HG02763 (cell line): ENCODE data around the gene ADCYAP1.

ENCODE experiments used
- ATAC-seq: cut with Tn5 transposase; IDR thresholded peaks from one replicate; pipeline ENCODE4 v1.9.1; 2021; ENCODE audit warnings: mild to moderate bottlenecking, moderate library complexity; ENCODE audit not compliant: unreplicated experiment

Gene ADCYAP1

DNA sequence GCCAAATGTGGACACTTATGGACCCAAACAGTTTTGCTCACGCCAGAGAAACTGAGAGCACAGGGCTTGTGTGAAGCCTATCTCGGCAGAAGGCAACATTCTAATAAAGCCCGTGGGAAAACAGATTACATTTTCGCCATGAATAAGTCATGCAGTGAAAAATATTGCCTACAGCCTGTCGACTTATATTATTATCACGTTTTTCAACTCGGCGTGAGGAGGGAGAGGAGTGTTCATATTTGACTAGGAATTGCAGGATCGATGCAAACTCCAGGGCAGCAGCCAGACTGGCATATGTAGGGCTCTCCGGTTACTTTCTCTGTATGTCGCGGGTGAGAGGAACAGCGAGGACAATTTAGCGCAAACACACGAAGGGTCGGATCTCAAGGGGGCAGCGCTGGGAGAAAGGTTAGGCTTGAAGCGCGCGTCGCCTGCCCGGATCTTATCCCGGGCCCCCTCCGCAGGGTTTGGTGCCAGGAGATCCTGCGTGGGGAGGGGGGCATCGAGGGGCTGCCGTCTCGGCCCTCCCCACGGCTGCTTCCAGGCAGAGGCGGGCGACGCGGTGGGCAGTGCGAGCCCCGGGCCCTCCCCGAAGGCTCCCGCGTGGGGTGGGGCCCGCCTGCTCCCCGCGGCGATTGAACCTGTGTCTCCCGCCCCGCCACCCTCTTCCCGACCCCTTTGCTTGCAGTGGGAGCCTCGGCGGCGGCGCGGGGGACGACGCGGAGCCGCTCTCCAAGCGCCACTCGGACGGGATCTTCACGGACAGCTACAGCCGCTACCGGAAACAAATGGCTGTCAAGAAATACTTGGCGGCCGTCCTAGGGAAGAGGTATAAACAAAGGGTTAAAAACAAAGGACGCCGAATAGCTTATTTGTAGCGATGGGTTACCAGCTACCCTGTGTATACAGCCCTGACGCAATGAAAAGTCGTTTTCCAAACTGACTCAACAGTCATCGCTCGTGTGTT is 4.4 kb downstream of the ADCYAP1 start:
- ATAC-seq = no peak

GRCh38 chr18:910247-910646 is 5.6 kb downstream of the ADCYAP1 start:
- ATAC-seq = no peak

GRCh38 chr18:911025-911424 is 6.4 kb downstream of the ADCYAP1 start:
- ATAC-seq = no peak

DNA sequence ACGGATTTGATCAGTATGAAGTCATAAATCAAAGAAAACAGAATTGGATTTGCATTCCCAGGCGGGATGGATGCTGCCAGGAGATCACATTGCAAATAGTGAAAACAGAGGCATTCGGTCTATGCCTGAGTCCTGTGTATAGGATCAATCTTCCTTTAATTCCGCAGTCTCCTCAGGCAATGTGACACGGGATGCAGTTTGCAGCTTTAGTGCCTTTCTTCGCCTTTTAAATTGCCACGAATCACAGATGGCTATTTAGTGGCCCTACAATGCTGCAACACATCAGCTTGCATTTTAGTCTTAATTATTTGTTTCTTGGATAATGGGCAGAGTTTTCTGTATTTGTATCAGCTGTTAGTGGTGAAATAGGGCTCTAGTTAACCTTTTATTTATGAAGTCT is 6.8 kb downstream of the ADCYAP1 start:
- ATAC-seq = no peak

DNA sequence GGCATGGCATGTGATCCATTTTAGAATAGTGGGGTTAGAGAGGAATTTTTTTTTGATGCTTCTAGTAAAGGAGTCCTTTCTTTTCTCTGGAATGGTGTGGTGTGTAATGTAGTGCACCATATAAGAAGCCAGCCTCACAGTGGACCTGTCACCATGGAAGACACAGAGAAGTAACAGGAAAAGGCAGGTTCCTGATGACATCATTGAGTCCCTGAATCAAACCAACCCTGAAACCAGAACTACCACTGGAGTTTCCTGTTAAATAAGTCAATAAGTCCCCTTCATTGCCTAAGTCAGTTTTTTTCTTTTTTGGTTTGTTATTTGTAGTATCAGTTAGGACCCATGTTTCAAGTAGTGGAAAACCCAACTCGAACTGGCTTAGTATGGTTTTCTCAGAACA is 11.9 kb downstream of the ADCYAP1 start:
- ATAC-seq = no peak

DNA sequence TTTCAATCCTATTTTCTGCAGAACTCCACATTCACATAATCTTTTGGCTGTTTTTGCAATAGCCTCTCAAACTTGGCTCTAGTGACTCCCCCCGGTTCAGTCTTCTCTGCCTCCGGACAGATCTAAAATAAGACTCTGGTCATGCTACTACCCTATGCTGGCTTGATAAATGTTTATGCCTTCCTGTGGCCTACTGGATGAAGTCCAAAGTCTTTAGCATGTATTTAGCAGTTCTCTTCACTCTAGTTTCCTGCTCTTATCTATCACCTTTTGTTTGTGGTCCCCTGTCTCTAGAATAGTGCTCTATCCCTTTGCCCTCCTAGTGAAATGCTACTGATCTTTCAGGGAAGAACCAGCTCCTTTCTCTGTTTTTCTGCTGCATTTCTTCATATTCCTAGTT is 14.4 kb downstream of the ADCYAP1 start:
- no peak for ATAC-seq

DNA sequence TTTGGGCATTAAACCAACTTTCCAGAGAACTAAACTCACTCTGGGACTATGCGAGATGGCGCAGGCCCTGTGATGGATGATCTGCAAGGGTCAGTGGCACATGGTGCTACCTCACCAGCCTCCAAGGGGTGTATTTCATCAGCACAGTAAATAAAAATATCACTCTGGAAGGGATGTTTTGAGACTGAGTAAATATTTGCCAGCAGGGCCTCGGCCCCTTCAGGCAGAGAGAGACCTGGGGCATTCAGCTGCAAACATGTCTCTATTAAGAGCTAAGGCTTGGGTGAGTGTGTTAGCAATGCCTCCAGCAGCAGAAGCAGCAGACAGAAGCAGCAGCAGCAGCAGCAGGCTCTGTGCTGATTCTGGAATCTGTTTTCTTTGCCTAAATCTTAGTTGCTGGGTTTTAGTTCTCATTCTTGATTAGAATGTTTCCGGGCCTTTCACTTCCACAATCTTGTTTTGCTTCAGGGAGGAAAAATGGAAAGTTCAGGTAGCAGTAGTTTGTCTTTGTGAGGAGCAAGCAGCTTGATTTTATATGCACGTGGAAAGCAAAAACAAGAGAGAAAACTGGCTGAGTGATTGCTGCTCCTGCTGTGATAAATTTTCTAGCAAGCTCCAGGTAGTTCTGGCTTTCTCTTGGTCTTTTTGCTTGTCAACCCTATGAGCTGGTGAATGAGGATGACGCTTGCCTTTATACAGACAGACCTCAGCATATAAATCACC is 18.6 kb downstream of the ADCYAP1 start:
- no peak for ATAC-seq

DNA sequence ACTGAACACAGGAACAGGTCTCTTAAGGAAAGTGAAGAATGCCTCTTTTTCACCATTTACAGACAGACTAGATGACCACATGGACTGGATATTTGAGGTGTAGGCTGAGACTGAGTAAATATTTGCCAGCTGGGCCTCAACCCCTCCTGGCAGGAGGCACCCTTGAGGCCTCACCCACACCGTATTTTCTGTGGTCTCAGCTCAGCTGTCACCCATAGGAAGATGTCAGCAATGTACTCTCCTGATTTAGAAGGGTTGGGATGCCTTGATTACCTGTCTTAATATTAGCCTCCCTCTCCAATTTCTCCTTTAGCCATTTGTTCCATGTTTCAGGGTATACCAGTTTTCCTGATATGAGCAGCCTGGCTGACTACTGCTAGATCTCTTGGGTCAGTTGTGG is 20.3 kb downstream of the ADCYAP1 start:
- ATAC-seq = no peak

GRCh38 chr18:926946-927345 is 22.3 kb downstream of the ADCYAP1 start:
- no peak for ATAC-seq

DNA sequence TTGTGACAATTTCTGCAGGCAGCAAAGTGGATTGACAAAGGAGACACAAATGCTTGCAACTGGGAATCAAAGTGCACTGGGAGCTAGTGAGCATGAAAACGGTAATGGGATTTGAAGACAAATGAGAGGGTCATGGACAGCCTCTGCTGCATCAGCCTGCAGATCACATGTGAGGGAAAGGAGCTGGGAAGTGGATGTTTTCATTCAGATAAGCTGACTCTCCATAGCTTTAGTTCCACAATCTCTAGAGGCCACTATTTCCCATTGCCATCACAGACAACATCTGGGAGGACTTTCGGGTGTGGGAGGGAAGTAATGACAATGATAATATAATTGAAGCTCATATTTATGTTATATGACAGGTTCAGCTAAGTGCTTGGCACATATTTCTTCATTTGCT is 28.4 kb downstream of the ADCYAP1 start:
- no peak for ATAC-seq

DNA sequence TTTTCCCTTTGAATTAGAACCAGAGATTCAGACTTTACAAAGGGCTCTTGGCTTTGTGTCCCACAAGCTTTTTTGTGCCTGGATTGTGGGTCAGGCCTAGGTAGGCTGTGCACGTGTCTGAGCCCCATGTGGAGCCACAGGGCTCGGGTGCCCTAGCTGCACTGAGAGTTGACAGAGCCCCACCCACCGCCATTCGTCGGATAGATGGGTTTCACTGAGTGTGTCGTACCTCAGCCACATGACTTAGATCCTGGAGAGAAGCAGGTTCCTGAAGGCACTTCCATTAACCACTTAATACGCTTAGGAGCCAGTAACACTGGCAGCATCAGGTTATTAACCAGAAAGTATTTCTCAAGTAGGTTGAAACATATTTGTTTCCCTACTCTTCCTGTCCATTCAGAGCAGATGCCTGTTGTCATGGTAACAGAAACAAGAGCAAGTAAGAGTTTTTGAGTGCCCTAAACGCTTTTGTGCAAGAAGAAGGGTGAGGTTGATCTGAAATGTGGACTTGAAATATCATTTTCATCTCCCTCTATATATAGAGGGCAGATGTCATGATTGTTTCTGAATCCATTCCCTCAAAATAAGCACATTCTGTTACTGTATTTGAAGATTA is 30.0 kb downstream of the ADCYAP1 start:
- ATAC-seq = no peak

DNA sequence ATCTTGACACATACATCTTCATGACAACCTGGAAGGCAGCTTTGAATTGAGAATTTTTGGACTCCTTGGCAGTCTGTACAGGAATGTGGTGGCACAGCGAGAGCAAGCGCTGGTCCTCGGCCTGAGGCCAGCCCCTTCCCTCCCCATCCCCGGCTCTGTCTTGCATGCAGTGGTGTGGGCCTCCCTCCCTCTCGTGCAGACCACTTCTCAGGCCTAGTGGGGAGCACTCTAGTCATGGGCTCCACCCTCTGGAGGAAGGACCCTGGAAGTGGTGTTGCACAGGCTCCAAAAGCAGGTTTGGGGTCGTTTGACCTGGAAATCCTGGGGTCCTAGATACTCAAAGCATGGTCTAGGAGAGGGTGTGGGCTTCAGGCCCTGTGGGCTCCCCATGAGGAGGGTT is 32.3 kb downstream of the ADCYAP1 start:
- ATAC-seq = no peak

DNA sequence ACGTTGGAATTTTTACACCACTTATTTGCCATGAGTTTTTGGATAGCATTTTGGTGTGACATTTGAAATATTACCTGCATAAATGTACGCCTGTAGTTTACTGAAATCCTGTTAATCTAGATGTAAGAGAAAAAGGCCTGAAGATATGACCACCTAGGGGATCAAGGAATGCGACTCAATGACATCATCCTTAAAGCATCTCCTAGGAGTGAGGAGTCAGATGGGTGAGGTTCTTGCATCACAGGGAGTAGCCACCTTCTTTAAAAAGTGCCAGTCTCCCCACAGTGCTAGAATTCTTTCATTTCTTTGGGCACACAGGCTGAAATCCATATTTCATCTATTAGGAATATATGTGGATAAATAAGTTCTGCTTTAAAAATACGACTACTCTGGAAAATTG is 34.5 kb downstream of the ADCYAP1 start:
- no peak for ATAC-seq

DNA sequence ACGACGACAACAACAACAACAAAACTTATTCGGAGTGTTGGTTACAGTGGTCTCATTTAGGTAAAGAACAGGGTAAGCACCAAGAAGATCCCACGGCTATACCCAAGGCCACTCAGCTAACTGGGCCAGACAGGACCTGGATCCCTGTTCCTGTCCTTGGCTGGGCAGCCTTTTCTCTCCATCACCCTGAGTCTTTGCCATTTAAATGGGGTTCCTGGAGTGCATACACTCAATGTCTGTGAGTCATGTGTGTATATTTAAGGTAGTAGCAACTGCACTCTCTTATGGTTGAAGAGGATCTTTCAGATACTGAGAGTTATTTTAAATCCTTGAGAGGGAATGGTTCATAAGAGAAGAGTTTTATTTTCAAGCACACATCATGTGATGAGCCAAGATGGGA is 35.3 kb downstream of the ADCYAP1 start:
- ATAC-seq = no peak

DNA sequence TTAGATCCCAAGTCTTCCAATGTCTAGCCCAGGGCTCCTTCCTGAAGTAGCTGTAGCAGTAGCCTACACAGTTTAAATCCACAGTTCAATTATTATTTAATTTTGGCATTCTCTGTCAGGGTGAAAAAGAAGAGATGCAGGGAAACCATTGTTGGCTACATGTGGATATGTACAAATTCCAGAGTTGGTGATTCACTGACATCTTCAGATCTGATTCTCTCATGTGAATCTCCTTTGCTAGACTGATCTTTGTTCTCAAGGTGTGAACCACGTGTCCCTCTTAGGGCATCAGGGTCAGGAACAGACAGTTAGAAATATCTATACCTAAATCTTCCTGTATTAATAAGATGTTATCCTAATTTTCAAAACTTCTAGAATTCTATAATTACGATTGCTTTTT is 36.7 kb downstream of the ADCYAP1 start:
- no peak for ATAC-seq

DNA sequence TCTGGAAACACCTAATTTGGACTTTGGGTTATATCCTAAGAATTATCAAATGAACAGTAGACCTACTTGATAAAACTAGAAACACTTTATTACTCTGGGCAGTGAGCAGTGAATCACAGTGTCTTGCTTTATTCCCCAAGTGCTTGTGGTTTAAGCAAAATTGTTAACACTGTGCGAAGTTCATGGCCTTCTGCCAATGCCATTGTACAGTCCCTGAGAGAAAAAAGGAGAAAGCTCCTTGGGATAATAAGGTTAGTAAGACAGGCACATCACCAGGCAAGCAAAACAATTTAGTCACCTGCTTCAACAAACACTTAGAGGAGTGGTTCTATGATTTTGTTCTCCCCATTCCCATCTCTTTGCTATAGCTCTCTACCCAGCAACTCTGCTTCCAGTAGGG is 39.8 kb downstream of the ADCYAP1 start:
- no peak for ATAC-seq

- no peak for ATAC-seq
These were observed 45.3 kb downstream of the ADCYAP1 start for GRCh38 chr18:949724-950631.

GRCh38 chr18:950882-951495 is 46.3 kb downstream of the ADCYAP1 start:
- ATAC-seq = no peak

- no peak for ATAC-seq
These were observed 50.9 kb downstream of the ADCYAP1 start for GRCh38 chr18:955384-956066.

DNA sequence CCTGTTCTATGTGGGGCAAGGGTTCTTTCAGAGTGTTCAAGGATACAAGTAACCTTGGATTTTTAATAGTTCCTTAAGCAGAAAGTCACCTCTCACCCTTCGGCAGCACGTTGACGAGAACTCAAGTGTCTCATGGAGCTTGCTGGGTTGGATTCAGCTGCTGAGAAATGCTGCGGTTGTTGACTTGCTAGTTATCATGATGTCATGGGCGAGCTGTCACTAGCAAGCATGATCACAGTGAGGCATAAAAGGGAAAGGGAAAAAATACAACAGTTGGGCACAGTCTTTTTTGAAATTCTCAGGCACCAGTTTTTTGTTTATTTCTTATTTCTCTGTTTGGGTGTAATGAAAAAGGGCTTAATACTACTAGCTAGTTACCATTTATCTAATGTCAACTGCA is 53.2 kb downstream of the ADCYAP1 start:
- ATAC-seq = no peak
